Esophagus muscularis mucosa (tissue), 3 donors: ENCODE data around the gene CTIF.

Experiments
- POLR2A ChIP-seq: fragments of 450-650 bp; IDR thresholded peaks from one replicate; pipeline ENCODE4 v1.6.1; 2017; ENCODE audit warnings: antibody characterized with exemption, moderate library complexity, mild to moderate bottlenecking, low read depth
- TF ChIP-seq, protein P1 (sequence below), 3 experiments: fragments of 200-600 bp in 2 of 3; fragments of 450-650 bp in 1 of 3; sonication (generic) in 2 of 3; IDR thresholded peaks; one replicate each; pipeline ENCODE4 v1.5.1; 2017 to 2019; ENCODE audit warnings: antibody characterized with exemption in 3 of 3, mild to moderate bottlenecking in 2 of 3, moderate library complexity in 1 of 3

DNA sequence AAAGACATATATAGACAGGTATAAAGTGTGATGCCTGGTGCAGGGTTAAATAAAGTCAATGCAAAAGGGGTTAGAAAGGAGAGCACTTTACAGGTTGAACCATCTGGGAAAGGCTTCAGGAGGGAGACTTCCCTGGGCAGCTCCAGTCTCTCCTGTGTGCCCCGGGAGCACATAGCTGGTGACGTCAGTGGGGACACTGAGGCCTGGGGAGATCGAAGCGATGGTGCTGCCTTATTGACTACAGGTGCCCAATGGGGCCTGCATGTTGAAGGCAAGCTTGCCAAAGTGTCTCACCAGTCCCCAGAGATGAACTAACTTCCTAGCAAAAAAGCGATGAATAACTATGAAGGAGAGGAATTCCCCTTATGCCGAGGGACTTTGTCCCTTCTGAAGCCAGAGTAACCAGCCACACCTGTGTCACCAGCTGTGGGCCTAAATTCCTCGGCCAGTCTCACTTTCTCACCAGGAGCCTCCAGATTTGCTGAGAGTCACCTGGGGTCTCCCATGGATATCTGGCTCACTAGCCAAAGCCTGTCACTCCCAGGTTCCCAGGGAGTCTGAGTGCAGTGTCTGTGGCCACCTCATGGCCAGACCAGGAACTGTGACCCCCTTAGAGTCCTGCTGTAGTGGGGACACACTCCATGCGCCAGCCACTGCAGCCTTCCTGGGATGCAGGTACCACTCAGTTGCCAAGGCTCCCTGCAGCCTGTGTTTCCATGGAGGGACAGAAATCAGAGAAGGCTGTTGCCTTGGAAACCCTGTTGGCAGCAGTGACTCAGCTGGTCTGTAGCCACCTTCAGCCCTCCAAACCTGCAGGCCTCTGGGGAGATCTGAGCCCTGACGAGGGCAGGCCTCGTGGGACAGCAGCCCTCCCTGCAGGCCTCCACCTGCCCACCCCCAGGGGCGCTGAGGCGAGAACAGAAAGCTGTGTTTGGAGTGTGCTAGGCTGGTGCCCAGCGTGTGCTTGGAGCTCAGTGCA, 128.7 kb downstream of the CTIF start:
- TF ChIP-seq, protein P1, sequence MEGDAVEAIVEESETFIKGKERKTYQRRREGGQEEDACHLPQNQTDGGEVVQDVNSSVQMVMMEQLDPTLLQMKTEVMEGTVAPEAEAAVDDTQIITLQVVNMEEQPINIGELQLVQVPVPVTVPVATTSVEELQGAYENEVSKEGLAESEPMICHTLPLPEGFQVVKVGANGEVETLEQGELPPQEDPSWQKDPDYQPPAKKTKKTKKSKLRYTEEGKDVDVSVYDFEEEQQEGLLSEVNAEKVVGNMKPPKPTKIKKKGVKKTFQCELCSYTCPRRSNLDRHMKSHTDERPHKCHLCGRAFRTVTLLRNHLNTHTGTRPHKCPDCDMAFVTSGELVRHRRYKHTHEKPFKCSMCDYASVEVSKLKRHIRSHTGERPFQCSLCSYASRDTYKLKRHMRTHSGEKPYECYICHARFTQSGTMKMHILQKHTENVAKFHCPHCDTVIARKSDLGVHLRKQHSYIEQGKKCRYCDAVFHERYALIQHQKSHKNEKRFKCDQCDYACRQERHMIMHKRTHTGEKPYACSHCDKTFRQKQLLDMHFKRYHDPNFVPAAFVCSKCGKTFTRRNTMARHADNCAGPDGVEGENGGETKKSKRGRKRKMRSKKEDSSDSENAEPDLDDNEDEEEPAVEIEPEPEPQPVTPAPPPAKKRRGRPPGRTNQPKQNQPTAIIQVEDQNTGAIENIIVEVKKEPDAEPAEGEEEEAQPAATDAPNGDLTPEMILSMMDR (IDR thresholded peaks at IDR 0.05), result peak in 1 of 3 experiments; percentile 9
- TF ChIP-seq POLR2A, result no peak
